Midbrain (tissue), 1 donor: Measurements from ENCODE around the gene AIM2.
"Not testable (repeated sequence)": the region's sequence is repeated elsewhere in the genome, so short reads cannot be mapped to it uniquely, and the experiment has no call there.

ENCODE experiments used
- DNase-seq: peaks from one replicate; lab custom pipeline; 2025; lab: John Stamatoyannopoulos, UW

The AIM2 gene

DNA sequence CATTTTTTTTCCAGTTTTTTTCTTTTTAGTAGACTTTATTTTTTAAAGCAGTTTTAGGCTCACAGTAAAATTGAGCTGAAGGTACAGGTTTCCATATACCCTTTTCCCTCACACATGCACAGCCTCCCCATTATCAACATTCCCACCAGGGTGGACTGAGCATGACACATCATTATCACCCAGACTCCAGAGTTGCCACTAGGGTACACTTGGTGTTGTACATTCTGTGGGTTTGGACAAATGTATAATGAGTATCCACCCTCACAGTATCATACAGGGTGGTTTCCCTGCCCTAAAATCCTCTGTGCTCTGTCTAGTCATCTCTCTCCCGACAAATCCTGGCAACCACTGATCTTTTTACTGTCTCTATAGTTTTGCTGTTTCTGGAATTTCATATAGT is 3.0 kb upstream of the AIM2 start:
- no peak for DNase-seq

DNA sequence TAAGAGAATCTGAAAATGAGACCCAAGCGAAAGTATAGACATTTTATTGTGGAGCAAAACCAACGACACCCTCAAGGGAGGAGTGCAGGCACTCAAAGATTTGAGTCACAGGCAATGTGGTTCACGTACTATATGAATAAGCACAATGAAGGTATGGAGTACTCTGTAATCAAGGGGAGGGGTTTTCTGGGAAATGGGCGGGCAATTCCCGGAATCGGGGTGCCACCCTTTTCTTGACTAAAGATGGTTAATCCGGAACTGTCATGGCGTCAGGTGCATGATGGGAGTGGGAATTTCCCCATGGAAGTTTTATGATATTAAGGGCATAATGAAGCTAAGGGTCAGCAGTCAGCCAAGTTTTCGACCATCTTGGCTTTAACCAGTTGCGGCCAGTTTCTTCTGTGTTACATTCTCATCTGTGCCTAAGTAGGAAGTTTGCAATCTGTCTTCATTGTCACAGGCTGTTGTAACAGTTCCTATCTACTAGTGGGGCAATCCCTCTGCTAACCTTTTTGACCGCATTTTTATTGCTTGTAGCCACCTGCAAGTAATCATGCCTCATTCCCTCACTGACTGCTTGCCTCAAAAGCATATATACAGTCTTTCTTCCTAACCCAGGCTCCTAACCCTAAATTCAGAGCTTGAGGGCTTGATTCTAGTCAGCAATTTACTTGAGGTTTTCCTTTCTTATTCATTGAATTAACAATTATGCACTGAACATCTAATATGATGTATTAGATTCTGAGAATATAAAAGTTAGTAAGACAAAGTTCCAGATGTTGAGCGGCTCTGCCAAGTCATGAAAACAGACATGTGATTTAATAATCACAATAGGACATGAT is 775 bp upstream of the AIM2 start:
- DNase-seq, result no peak

DNA sequence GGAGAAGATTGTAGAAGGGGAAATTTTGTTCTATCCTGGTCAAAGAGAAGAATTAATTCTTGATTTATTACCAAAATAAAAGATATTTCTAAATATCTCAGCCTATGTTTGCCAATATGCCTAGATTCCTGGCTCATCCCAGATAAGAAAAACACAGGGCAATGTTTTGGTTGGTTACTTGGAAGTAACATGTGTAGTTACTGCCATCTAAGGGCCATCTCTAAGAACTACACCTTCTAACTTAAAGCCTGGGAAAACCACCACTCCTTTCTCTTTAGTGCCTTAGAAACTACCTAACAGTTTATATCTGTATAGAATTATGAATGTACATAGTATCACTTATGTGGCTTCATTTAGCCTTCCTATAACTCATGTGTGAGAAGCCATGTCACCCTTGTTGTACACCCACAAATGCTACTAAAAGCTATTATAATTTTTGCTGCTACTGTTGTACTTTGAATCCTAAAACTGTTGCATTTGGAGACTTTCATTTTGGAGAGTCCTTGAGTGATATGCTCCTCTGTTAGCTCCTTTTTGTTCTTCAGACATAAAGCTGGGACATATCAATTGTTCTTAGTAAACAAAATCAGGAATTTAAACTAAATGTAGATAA is 4.5 kb downstream of the AIM2 start:
- peak; percentile 70 for DNase-seq

DNA sequence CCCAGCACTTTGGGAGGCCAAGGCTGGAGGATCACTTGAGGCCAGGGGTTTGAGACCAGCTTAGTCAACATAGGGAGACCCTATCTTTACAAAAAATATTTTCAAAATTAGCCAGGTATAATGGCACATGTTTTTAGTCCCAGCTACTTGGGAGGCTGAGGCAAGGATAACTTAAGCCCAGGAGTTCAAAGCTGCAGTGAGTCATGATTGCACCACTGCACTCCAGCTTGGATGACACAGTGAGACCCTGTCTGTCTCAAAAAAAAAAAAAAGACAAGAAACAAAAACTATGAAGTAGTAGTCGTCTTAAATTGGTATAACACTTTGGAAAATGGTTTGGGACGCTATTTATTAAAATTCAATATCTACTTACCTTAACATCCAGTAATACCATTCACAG is 7.7 kb downstream of the AIM2 start:
- no peak for DNase-seq

DNA sequence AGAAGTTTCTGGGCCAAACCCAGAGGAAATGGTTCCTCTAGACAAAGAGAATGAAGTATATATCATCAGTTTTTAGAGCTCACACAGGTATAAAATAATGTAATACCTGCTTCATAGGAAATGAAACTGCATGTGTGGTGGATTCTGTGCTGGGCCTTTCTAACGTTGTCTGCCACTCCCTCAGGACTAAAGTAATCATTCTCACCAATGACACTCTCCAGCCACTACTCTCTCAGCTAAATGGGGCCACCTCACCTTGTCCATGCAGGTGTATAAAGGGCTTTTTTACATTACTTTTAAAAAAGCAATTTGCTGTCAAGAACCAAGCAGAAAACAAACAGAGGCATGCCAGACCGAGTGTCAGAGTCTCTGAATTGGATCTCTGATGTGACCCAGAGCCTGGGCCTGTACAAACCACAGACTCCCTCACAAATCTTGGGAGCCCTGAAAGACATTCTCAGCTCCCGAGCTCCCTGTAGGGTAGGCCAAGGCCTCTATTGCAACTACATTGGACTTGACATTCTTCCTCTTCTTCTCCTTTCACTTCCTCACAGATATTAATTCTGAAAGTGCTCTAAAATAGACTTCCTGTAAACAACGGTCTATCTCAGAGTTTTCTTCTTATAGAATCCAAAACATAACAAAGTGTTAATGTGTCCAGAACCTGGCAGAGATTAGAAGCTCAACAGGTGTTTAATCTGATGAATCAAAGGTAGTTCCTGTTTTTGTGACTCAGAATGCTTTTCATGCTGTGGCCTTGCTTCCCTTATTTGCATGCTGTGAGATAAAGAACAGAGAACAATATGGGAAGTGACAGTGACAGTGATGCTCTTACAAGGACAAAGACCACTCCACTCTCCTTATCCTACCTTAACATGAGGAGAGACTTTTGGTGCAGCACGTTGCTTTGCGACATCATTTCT is 8.6 kb downstream of the AIM2 start:
- DNase-seq, result peak; percentile 27

DNA sequence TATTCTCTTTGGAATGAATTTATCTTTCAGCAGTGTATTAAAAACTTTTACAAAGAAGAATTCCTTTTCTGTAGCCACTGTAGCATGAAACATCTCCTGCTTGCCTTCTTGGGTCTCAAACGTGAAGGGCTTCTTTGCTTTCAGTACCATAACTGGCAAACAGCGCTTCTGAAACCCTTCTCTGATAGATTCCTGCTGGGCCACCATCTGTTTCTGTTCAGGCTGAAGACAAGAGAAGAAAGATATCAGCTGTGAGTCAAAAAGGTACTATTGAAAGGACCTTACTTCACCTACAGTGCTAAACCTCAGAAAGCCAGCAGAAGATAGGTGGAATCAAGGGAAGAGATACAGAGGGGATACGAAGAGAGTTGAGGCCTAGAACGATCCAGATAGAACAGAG is 10.5 kb downstream of the AIM2 start:
- DNase-seq, result no peak

DNA sequence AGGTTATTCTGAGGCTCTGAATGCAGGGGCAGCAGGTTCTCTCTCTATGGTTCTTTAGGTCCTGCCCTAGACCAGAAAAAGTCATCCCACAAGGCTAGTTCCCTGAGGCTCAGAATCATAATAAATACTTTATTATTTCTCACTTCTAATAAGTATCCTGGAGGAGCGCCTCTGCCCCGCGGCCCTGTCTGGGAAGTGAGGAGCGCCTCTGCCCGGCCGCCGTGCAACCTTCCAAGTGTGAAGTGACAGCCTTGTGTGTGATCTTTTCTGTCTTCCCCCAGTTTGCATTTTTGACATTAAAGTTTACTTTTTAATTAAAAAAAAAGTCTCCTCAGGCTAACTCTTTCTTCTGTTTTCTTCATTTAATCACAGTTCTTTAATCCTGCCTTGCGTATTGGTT is 11.5 kb downstream of the AIM2 start:
- no peak for DNase-seq

DNA sequence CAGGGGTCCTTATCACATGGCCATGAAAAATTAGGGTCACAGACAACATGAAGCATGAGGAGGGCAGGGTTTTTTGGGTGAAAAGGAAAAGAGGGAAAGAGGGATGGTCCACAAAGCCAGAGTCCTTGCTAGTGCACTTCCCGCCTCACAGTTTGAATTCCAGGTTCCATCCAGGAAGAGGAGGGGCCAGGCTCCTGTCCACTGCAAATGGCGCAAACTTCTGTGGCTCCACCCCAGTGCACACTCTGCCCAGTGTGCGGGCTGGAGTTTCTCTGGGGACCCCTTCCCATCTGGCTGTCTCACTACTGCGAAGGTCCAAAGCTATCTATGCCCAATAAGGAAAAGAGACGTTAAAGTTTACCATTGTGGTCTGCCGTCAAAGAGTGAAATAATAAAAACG is 17.8 kb downstream of the AIM2 start:
- DNase-seq, result no peak

DNA sequence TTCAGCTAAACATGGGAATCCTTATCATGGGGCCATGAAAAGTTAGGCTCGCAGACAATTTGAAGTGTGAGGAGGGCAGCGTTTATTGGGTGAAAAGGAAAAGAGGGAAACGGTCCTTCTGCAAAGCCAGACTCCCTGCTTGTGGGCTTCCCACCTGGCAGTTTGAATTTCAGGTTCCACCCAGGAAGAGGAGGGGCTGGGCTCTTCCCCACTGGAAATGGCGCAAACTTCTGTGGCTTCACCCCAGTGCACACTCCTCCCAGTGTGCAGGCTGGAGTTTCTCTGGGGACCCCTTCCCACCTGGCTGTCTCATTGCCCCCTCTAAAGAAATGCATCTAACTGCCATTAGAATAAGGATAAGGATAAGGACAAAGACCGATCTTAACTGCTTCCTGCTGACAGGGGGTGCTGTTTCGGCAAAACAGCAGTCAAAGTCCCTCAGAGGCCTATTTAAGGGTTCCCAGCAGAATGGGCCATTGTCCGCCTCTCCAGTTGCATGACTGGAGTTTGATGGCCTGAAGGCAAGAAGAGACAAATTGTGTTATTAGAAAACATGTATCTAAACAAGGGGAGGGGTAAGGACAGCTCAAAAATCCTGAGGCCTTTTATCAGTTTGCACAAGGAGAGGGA is 20.4 kb downstream of the AIM2 start:
- DNase-seq, result peak; percentile 45

DNA sequence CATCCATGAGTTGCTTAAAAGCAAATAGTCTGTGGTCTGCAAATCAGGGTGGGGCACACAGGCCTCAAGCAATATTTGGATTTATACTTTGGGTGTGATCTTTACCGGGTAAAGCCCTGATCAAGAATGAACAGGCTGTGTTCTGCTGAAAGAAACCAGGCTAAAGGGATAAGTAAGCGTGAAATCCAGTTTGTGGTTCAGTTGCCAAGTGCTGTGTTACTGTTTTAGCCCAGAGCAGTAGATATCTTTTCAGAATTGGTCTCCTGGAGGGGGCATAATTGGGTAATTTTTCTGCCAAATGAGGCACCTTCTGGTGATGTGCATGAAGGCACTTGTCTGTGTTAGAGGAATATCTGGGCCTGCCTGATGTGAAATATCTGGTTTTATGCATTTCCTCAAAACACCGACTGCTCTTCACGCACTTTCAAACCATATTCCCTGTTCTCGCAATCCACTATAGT is 21.4 kb downstream of the AIM2 start:
- peak; percentile 3 for DNase-seq

DNA sequence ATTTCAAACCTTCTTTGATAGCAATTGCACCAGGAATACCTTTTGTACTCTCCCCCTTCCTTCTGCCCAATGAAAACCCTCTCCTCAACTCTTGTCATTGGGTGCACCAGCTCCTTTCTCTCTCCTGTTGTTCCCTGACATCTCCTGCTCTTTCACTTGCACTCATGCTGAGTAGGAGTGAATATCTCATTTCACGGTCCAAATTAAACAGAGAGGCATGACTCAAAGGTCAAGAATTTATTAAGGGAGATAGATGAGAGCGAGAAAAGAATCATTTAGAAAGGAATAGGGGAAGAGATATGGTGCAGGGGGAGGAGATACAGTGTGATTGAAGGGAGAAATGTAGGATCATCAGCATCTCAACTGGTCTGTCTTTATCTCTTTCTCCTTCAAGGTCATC is 22.1 kb downstream of the AIM2 start:
- no peak for DNase-seq

DNA sequence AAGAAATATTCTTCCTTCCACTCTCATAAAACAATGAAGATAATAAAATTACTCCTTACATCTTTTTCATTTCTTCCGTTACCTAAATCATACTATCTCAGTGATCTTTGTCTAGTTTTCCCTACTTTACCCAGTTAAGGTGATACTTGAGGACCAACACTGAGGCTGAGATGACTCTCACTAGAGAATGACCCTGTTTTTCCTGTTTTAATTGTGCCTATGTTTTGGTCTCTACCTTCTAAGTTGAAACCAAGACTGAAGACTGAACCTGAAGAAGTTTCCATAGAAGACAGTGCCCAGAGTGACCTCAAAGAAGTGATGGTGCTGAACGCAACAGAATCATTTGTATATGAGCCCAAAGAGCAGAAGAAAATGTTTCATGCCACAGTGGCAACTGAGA is 25.1 kb downstream of the AIM2 start:
- DNase-seq, result no peak

DNA sequence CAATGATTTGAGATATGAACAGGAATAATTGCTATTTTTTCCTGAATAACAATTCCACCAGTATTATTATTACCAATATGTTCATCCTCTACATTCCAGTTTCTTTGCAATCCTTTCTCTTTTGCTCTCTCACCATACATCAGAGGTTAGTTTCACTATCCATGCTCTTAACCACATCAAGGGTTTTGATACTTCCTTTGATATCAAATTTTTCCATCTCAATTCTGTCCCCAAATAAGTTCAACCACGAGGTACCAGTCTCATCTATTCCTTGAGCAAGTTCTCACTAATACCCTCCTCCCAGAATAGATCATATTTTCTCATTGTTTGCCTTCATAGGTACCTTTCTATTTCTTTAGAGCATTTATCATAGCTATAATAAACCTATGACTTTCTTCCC is 30.1 kb downstream of the AIM2 start:
- DNase-seq, result not testable (repeated sequence)

DNA sequence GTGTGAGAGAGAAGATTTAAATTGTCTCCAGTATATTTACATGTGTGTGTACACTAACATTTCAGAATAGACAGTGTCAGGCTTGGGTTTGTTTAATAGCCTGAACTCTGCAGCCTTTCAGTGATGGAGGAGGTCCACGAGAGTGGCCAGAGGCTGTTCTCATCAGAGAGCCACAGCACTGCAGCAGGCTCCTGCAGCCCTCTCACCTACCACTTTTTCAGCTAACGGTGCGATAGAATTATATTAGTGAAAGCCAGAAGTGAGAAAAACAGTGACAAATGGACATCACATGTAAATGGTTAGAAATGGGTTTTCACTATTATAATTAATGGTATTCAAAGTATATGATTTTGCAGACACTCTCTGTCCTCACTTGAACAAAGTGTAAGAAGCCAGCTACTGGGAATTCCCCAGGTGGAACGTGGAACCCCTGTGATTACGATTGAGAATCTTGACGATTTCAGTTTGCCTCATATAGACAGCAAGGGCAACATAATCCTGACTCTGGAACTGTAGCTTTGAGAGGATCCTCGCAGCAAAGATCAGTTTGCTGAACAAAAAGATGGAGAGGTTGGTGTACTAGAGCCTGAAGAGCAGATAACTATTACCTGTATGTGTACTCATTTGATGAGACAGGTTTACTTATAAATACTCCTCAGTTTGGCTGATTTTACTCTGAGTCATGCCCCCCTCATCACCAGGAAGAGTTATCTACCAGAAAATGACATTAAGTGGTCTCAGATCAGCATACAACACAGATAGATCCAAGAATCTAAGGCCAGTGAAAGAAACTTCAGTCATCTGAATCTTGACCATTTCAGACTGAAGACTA is 35.5 kb downstream of the AIM2 start:
- no peak for DNase-seq

DNA sequence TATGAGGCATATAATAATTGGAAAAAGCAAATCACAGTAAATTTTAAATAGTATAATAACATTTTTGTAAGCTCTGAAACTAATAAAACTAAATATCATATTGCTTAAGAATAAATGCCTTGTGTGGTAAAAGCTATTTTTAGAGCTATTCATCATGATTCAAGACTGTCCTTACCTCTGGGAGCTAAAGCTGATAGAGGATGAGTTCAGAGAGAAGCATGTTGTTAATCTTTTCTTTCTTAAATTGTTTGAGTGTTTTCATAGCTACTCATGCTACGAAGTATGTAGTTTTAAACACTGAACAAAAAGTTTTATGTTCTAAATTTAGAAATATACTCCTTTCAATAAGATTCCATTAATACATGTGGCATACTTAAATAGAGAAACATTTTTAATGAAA is 36.4 kb downstream of the AIM2 start:
- no peak for DNase-seq

DNA sequence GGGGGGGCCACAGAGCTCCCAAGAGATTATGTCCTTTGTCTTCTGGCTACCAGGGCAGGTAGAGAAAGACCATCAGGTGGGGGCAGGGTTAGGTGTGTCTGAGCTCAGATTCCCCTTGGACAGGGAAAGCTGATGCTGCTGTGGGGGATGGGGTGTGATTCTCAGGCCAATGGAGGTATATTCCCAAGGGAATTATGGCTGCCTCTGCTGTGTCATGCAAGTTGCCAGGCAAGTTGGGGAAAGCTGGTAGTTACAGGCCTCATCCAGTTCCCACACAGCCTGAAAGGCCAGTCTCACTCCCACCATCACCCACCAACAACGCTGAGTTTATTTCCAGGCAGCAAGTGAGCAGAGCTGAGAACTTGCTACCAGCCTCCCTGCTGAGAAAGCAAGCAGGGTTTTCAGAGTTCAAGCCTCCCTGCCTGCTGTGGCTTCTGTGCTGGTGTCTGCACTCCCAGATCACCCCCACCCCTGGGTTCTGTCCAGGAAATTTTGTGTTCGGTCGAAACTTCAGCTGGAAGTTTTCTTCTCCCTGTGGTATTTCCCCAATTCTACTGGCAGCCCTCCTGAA is 45.6 kb downstream of the AIM2 start:
- DNase-seq, result no peak

DNA sequence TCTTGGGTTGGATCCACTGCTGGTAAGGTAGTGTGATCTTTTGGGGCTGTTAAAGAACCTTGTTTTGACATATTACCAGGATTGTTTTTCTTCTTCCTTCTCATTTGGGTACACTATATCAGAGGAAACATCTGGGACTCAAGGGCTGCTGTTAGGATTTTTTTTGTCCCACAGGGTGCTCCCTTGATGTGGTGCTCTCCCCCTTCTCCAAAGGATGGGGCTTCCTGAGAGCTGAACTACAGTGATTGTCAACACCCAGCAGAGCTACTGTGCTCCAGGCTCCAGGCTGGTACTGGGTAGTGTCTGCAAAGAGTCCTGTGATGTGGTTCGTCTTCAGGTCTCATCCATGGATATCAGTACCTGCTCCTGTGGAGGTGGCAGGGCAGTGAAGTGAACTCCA is 46.3 kb downstream of the AIM2 start:
- DNase-seq, result no peak

DNA sequence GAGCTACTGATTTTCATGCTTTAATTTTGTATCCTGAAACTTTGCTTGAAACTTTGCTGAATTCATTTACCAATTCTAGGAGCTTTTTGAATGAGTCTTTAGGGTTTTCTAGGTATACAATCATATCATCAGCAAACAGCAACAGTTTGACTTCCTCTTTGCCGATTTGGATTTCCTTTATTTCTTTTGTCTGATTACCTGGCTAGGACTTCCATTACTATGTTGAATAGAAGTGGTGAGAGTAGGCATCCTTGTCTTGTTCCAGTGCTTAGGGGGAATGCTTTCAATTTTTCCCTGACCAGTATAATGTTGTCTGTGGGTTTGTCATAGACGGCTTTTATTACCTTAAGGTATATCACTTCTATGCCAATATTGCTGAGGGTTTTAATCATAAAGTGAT is 49.7 kb downstream of the AIM2 start:
- DNase-seq, result not testable (repeated sequence)

DNA sequence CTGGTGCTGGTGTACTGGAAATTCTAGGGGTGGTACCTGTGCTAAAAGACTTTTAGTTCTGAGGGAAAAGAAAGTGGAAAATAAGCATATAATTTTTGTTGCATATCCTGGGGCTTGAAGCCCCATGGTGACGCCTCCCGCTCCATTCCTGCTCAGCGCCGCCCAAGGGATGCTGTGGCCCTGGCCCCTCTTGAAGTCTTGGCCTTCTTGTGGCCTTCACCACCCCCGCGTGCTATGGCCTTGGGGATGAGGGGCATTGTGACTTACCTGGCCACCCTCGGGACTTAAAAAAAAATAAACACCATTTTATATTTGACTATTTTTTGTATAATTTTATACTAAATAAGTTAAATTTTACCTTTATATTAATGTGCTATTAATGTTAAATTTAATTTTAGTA is 51.5 kb downstream of the AIM2 start:
- DNase-seq, result no peak

DNA sequence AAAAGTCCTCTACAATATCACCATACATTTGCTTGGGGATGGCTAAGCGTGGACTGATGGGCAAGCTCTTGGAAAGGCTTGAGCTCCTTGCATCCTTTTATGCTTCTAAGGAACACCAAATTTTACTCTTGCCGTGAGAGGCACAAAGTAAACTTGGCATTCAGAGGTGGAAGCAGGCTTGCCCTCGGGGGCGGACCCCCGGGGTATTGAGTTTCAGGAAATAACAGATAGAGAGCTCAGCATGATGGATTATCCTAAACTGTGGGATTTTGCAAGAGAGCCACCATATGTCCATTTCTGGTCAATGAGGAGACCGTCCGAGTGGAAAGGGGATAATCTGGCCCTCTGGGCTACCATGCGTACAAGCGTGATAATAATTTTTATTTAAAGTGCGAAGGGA is 52.8 kb downstream of the AIM2 start:
- no peak for DNase-seq

DNA sequence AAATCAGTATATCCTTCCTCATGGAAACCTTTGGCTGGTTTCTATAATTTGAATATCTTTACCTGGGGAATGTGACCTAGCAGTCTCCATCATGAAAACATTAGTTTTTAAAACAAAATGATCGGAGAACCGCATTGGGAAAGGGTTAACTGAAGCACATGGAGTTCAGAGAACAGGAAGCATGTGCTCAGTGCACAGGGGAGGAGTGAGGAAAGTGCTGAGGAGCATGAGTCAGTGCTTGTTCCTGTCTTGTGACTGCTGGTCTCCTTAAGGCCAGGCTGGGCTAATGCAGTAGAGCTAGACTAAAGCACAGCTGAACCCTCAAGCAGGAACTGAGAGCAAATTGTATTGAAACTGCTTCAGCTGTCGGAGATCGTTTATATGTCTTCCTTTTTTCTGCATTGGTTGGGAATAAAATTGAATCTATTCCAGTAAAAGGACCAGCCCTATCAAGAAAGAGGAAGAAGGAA is 61.1 kb downstream of the AIM2 start:
- peak; percentile 42 for DNase-seq
